ENCODE data around the gene CLCN7. TPM values are rescaled to one million over a fixed set of nuclear protein-coding genes. Genes with fewer than 3 reads are reported as not detected.

Gene CLCN7
- total and polyA plus RNA-seq, 2 of the 4 experiments (the other 2 are of a cell fraction) = 10.8 to 45.2 TPM

DNA sequence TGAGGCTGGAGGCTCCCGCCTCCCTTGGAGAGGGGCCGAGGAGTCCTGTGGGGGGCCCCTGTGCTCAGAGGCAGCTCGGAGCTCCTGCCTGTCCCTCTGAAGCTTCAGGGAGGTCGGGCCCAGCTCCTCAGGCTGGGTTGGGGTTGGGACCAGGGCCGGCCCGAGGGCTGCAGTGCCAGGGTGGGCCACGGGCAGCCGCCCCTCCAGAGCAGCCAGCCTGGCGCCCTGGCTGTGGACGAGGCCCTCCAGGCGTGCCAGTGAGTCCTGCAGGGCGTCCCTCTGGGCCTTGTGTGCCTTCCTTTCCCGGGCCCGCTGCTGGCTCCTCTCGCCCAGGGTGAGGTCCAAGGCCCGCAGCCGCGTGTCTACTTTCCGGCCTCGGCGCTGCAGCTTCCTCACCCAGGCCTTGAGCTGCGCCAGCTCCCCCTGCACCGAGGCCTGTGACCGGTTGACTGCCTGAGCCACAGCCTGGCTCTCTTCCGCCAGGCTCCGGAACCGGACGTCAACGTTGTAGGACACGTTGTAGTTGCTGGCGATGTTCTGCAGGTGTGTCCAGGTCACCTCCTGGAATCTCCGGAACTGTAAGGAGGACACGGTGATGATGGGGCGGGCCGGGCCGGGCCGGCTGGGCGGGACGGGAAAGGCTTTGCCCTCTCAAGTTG is 12.7 kb upstream of the CLCN7 start:
- Histone ChIP-seq H3K27me3 (ENCODE audit: control insufficient read depth, insufficient read depth, low read length) (peaks cover 4% of the 10 kb centered on the region; the same call in 1 of the 2 replicates), H3K9ac (ENCODE audit: low read depth, low read length) (no peak overlapping the region), H4K20me1 (ENCODE audit: insufficient read depth, low read length) (no peaks in the 10 kb centered on the region), H3K14ac (replicated peaks; ENCODE audit: low read depth, low read length) (no peak overlapping the region), H3K4me1 (ENCODE audit: control insufficient read depth, insufficient read depth, low read length) (peaks cover under 1% of the 10 kb centered on the region; the same call in 1 of the 2 replicates), H4K91ac (ENCODE audit: insufficient read depth, low read depth, low read length) (no peak overlapping the region), H2AFZ (replicated peaks; ENCODE audit: low read length, poor library complexity) (peak overlapping the region; percentile 58), H3K4me3 (ENCODE audit: insufficient read depth, low read depth, low read length) (no peak overlapping the region), H4K8ac (ENCODE audit: low read depth in 2 of 2, low read length in 2 of 2) (no peak overlapping the region), H3K18ac (ENCODE audit: low read depth, low read length) (no peak overlapping the region), H4K5ac (ENCODE audit: low read depth, low read length) (no peak overlapping the region), H3K9me1 (ENCODE audit: insufficient read depth, low read length) (peaks cover 2% of the 10 kb centered on the region), H3K27ac (ENCODE audit: insufficient read depth, low read length) (no peak overlapping the region), H3K4ac (ENCODE audit: low read depth, low read length) (no peak overlapping the region), H3K79me1 (ENCODE audit: low read depth in 1 of 2, low read length in 2 of 2) (peaks cover 0 to under 1% of the 10 kb centered on the region in 2 experiments; a peak in 1 of 4 replicates), H3K4me2 (ENCODE audit: low read depth, low read length) (no peak overlapping the region), H2BK120ac (ENCODE audit: low read depth, low read length) (no peak overlapping the region), H3K9me3 (ENCODE audit: control insufficient read depth, insufficient read depth, low read length) (no peaks in the 10 kb centered on the region), H2AK9ac (replicated peaks; ENCODE audit: low read depth, low read length, poor library complexity) (no peak overlapping the region), H2BK15ac (ENCODE audit: low read depth, low read length) (no peak overlapping the region), H2BK5ac (ENCODE audit: low read depth, low read length, poor library complexity, severe bottlenecking) (no peak overlapping the region), H3K56ac (ENCODE audit: extremely low read depth, insufficient read depth, low read length) (no peak overlapping the region), H3K36me3 (ENCODE audit: control insufficient read depth, insufficient read depth, low read length) (no peaks in the 10 kb centered on the region), H3K23ac (ENCODE audit: low read depth, low read length) (no peak overlapping the region), H2AK5ac (ENCODE audit: low read depth, low read length) (no peak overlapping the region), H2BK20ac (ENCODE audit: low read depth, low read length) (no peak overlapping the region)
- POLR2A ChIA-PET (ENCODE audit: unreplicated experiment) = no interaction called here
- ATAC-seq (ENCODE audit: low read depth) (no peak), DNase-seq (no peak)
- no TSS peak for BruUV-seq (replicated peaks)
- dilution Hi-C loops (cut with HindIII; ENCODE audit: low sequenced_read_pairs, unreplicated experiment) (no loop called here), intact Hi-C loops (cut with micrococcal nuclease) (no loop called here), in situ Hi-C loops (cut with MboI; ENCODE audit: low sequenced_read_pairs) (no loop called here)
- CTCF ChIA-PET = no interaction called here
- TF ChIP-seq RAD21 (IDR thresholded peaks at IDR 0.05; ENCODE audit: low read length) (no peak), RCOR1 (IDR thresholded peaks at IDR 0.05; ENCODE audit: insufficient replicate concordance, low read length) (no peak), BHLHE40 (IDR thresholded peaks at IDR 0.05; ENCODE audit: low read depth, low read length) (no peak), NFE2L2 (IDR thresholded peaks at IDR 0.05; ENCODE audit: low read depth, low read length) (no peak), MXI1 (IDR thresholded peaks at IDR 0.05; ENCODE audit: borderline replicate concordance, low read depth, low read length) (no peak), MAFK (IDR thresholded peaks at IDR 0.05; ENCODE audit: low read depth, low read length) (no peak), FOS (IDR thresholded peaks at IDR 0.05; ENCODE audit: low read depth, low read length) (no peak), RFX5 (IDR thresholded peaks at IDR 0.05; ENCODE audit: low read depth, low read length) (no peak), POLR2A (IDR thresholded peaks at IDR 0.05; ENCODE audit: low read depth, low read length) (no peak), SMC3 (IDR thresholded peaks at IDR 0.05; ENCODE audit: low read depth, low read length) (no peak), MAZ (IDR thresholded peaks at IDR 0.05; ENCODE audit: borderline replicate concordance, low read depth, low read length) (no peak), CHD1 (IDR thresholded peaks at IDR 0.05; ENCODE audit: low read depth, low read length) (no peak), CEBPB (IDR thresholded peaks at IDR 0.05; ENCODE audit: low read depth, low read length) (no peak)
- TF ChIP-seq, protein P1, sequence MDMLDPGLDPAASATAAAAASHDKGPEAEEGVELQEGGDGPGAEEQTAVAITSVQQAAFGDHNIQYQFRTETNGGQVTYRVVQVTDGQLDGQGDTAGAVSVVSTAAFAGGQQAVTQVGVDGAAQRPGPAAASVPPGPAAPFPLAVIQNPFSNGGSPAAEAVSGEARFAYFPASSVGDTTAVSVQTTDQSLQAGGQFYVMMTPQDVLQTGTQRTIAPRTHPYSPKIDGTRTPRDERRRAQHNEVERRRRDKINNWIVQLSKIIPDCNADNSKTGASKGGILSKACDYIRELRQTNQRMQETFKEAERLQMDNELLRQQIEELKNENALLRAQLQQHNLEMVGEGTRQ (IDR thresholded peaks at IDR 0.05; ENCODE audit: low read depth, low read length) = no peak
- TF ChIP-seq, protein P2, sequence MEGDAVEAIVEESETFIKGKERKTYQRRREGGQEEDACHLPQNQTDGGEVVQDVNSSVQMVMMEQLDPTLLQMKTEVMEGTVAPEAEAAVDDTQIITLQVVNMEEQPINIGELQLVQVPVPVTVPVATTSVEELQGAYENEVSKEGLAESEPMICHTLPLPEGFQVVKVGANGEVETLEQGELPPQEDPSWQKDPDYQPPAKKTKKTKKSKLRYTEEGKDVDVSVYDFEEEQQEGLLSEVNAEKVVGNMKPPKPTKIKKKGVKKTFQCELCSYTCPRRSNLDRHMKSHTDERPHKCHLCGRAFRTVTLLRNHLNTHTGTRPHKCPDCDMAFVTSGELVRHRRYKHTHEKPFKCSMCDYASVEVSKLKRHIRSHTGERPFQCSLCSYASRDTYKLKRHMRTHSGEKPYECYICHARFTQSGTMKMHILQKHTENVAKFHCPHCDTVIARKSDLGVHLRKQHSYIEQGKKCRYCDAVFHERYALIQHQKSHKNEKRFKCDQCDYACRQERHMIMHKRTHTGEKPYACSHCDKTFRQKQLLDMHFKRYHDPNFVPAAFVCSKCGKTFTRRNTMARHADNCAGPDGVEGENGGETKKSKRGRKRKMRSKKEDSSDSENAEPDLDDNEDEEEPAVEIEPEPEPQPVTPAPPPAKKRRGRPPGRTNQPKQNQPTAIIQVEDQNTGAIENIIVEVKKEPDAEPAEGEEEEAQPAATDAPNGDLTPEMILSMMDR (conservative IDR thresholded peaks at IDR 0.05; ENCODE audit: low read depth, low read length) = no peak
- TF ChIP-seq, protein P3, sequence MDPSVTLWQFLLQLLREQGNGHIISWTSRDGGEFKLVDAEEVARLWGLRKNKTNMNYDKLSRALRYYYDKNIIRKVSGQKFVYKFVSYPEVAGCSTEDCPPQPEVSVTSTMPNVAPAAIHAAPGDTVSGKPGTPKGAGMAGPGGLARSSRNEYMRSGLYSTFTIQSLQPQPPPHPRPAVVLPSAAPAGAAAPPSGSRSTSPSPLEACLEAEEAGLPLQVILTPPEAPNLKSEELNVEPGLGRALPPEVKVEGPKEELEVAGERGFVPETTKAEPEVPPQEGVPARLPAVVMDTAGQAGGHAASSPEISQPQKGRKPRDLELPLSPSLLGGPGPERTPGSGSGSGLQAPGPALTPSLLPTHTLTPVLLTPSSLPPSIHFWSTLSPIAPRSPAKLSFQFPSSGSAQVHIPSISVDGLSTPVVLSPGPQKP (IDR thresholded peaks at IDR 0.05; ENCODE audit: borderline replicate concordance, low read depth, low read length) = no peak
- 83% methylated on average over 29 of the region's 39 CpGs; no CpG with 5 or more reads in 1 of the 2 experiments for WGBS, 2 experiments (ENCODE audit: extremely low coverage in 2 of 2, insufficient read length in 1 of 2)

Data from IMR-90 (cell line).